Activated gamma-delta T cell (primary cell): Measurements from ENCODE around the gene PALM.

ENCODE experiments used
- DNase-seq: peaks from one replicate; lab custom pipeline; 2025; lab: John Stamatoyannopoulos, UW

The PALM gene

GRCh38 chr19:782878-783668 lies 74.3 kb downstream of the PALM start:
- DNase-seq: no peak

DNA sequence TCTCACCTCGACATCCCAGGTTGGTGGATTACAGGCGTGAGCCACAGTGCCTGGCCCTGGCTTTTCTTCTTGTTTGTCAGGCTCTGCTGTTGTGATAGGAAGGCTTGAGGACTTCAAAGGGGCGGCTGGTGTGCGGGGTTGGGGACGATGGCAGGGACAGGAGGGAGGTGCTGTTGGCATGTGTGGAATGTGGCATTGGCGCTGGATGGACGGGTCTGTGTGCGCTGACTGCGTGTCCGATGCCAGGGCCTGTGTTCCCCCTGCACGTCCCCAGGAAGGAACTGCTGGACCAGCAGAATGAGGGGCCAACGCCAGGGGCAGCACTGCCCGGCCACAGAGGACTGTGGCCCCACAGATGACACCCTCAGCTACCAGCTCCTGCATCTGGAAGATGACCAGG lies 75.8 kb downstream of the PALM start:
- no peak for DNase-seq

DNA sequence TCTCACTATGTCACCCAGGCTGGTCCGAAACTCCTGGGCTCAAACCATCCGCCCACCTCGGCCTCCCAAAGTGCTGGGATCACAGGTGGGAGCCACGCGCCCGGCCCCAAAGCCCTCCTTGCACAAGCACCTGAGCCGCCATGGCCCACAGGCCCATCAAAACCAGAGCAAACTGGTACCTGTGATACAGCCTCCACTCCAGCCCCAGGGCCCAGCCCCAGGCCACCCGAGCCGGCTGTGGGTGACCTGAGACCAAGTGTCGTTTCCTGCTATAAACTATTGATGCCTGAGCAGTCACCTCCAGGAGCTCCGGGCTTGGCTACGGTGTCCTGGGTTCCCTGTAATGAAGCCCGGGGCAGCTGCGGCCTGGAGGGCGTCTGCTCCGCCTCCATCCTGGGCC lies 78.8 kb downstream of the PALM start:
- DNase-seq: no peak

GRCh38 chr19:788686-788982 lies 79.9 kb downstream of the PALM start:
- DNase-seq: no peak

DNA sequence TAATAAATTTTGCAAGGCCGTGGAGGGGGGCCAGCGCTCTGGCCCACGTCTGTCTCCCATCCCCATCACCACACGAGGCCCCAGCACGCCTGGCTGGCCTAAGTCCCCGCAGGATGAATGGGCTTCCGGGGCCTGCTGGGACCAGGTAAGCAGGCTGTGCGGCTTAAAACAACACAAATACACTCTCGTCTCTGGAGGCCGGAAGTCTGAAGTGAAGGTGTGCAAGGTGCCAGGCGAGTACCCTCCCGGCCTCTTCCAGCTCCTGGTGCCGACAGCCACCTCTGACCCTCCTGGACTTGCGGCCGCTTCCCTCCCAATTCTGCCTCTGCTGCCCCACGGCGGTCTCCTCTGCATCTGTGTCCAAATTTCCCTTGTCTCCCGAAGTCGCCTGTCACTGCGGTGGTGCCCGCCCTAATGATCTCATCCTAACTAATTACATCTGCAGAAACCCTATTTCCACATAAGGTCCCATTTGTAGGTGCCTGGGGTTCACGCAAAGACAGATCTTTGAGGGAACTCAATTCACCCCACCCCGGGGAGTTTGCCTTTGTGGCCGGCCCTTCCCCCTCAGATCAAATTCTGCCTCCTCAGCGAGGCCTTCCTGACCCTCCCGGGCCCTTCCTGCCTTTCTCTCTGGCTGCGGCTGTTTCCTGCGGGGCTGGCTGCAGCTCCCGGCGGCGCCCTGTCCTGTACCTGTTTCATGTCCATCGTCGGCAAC lies 80.4 kb downstream of the PALM start:
- no peak for DNase-seq

DNA sequence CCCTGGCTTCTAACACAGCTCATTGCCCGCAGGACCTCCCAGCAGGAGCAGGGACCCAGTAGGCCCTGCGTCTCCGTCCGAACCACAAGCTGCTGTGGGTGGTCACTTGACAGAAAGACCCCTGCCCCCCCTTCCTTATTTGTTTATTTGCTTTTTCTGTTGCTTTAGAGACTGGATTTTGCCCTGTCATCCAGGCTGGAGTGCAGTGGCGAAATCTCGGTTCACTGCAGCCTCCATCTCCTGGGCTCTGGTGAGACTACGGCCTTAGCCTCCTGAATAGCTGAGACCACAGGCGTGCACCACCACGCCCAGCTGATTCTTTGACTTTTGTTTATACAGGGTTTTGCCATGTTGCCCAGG lies 80.9 kb downstream of the PALM start:
- no peak for DNase-seq

- DNase-seq: no peak
Measured at GRCh38 chr19:791007-791566, 82.4 kb downstream of the PALM start.

- DNase-seq: no peak
Measured at GRCh38 chr19:791567-792305, 83.0 kb downstream of the PALM start.

- no peak for DNase-seq
Measured at GRCh38 chr19:792306-792885, 83.7 kb downstream of the PALM start.

- no peak for DNase-seq
Measured at GRCh38 chr19:793806-794205, 85.1 kb downstream of the PALM start.

GRCh38 chr19:795073-795611 lies 86.4 kb downstream of the PALM start:
- no peak for DNase-seq

DNA sequence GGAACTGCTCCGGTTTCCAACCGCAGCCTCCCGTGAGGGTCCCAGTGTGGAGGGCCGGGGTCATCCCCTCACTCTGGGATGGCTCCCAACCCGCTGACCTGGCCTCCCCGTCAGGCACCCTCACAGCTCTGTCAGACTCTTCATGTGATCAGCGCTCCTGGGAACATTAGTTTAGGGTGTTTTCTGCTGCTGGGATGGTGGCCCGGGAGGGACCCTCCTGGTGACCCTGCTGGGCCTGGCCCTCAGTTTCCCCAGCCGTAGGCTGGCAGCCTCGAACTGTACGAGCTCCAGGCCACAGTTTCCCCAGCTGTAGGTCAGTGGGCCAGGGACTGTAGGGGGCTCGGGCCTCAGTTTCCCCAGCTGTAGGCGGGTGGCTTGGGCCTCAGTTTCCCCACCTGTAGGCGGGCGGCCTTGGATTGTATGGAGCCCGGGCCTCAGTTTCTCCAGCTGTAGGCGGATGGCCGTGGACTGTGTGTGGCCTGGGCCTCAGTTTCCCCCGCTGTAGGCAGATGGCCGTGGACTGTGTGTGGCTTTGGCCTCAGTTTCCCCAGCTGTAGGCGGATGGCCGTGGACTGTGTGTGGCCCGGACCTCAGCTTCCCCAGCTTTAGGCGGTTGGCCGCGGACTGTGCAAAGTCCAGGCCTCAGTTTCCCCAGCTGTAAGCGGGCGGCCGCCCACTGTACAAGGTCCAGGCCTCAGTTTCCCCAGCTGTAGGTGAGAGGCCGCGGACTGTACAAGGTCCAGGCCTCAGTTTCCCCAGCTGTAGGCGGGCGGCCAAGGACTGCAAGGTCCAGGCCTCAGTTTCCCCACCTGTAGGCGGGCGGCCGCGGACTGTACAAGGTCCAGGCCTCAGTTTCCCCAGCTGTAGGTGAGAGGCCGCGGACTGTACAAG lies 87.2 kb downstream of the PALM start:
- no peak for DNase-seq

DNA sequence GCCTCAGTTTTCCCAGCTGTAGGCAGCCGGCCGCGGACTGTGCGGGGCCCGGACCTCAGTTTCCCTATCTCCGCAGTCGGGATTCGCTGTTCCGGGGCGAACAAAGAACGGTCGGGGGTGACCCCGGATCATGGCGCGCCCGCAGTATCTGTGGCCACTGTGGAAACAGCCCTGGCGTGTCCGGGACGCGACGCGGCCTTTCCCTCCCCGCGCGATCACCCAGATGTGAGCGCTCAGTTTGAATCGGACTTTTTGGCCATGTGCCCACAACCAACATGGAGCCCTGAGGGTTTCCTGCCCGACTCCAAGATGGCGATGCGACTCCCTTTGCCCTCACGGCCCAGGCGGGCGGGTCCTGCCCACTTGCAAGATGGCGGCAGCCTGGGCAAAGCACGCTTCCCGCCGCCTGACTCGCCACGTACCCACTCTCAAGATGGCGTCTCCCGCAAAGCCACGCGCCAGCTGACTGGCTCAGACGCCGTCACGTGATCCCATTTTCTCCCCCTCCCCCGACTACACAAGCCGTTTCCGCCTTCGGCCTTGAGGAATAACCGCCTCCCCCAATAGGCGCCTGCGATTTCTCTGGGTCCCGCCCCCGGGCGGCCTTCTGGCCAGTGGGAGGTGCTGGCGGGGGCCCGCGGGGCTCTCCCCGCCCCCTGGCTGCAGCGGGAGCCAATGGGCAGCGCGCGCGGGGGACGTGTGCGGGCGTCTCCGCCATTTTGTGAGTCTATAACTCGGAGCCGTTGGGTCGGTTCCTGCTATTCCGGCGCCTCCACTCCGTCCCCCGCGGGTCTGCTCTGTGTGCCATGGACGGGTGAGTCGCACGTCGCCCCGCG lies 88.2 kb downstream of the PALM start, which contains the start of gene PTBP1:
Gene PTBP1, plus strand, starts transcription at position 761 of the 836 bp plus-strand sequence. Its CDS starts 46 bp downstream, at position 807.
- peak; percentile 100 for DNase-seq
